ENCODE data around the gene PSMG4.

- TF ChIP-seq CTCF (IDR thresholded peaks at IDR 0.05), result no peak
- TF ChIP-seq EP300 (IDR thresholded peaks at IDR 0.05; ENCODE audit: low read depth), result no peak
- TF ChIP-seq POLR2AphosphoS5 (IDR thresholded peaks at IDR 0.05), result no peak
Observed at GRCh38 chr6:3287976-3288707, 29.4 kb downstream of the PSMG4 start.

Data from transverse colon (tissue), 4 donors.